Measurements from ENCODE around the gene KIAA1549.

DNA sequence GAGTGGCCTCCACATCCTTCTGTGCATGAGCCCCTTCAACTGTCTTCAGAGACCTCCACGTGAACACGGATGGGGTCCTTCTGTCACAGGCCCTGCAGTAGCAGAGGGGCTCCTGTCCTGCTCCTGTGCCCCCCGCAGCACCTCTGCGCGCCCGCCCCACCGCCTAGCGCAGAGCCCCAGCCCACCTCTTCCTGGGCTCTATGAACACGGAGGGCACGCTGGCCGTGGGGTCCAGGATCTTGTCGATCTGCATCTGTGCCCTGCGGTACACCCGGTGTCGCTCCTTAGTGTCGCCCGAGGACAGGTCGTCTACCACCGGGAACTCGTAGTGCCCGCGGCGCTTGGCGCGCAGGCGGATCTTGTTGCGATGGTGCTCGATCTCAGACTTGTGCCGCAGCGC lies 111.8 kb downstream of the KIAA1549 start:
- TF ChIP-seq, protein P1, sequence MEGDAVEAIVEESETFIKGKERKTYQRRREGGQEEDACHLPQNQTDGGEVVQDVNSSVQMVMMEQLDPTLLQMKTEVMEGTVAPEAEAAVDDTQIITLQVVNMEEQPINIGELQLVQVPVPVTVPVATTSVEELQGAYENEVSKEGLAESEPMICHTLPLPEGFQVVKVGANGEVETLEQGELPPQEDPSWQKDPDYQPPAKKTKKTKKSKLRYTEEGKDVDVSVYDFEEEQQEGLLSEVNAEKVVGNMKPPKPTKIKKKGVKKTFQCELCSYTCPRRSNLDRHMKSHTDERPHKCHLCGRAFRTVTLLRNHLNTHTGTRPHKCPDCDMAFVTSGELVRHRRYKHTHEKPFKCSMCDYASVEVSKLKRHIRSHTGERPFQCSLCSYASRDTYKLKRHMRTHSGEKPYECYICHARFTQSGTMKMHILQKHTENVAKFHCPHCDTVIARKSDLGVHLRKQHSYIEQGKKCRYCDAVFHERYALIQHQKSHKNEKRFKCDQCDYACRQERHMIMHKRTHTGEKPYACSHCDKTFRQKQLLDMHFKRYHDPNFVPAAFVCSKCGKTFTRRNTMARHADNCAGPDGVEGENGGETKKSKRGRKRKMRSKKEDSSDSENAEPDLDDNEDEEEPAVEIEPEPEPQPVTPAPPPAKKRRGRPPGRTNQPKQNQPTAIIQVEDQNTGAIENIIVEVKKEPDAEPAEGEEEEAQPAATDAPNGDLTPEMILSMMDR (IDR thresholded peaks at IDR 0.05): no peak
- no peak for TF ChIP-seq POLR2A (IDR thresholded peaks at IDR 0.05)
